Esophagus squamous epithelium (tissue), 4 donors: Measurements from ENCODE around the gene CACNA2D3.

ENCODE experiments used
- CTCF ChIP-seq, 6 experiments: fragments of 450-650 bp in 4 of 6; fragments of 200-600 bp in 2 of 6; sonication (generic) in 2 of 6; IDR thresholded peaks; one replicate each; pipeline ENCODE4 v1.5.1; 2016 to 2019; ENCODE audit warnings: antibody characterized with exemption in 6 of 6, mild to moderate bottlenecking in 4 of 6, moderate library complexity in 4 of 6
- POLR2A ChIP-seq, 4 donors: fragments of 450-650 bp; IDR thresholded peaks; one replicate each; pipeline ENCODE4 v1.6.1; 2017; ENCODE audit warnings: antibody characterized with exemption in 4 of 4, mild to moderate bottlenecking in 4 of 4, moderate library complexity in 3 of 4

GRCh38 chr3:54171951-54172350 is 49.6 kb downstream of the CACNA2D3 start:
- TF ChIP-seq CTCF (IDR thresholded peaks at IDR 0.05): no peak
- no peak for TF ChIP-seq POLR2A (IDR thresholded peaks at IDR 0.05)
